Calu3 (cell line): ENCODE data around the gene ARHGDIG. TPM values are rescaled to one million over a fixed set of nuclear protein-coding genes. Genes with fewer than 3 reads are reported as not detected.

Source experiments
- BruUV-seq: library from RNA; stranded (reverse); fragments of 400-500 nt; replicated peaks from 2 replicates; lab custom pipeline; 2021; lab: Mats Ljungman, UMichigan
- CTCF ChIA-PET: fragments of 300-600 bp; sonication (Branson Sonifier 250); formaldehyde crosslinking; loops from one replicate; lab custom pipeline; 2022; ENCODE audit warnings: antibody characterized with exemption; lab: Charles Lee
- DNase-seq: peaks from one replicate; pipeline ENCODE4 v3.0.0; 2022
- H3K27ac Mint-ChIP-seq: one replicate; pipeline ENCODE4 v1.8.0; 2022; ENCODE audit warnings: mixed read lengths; ENCODE audit not compliant: unreplicated experiment
- H3K27me3 Mint-ChIP-seq: one replicate; pipeline ENCODE4 v1.8.0; 2022; ENCODE audit warnings: mixed read lengths; ENCODE audit not compliant: unreplicated experiment
- H3K36me3 Mint-ChIP-seq: one replicate; pipeline ENCODE4 v1.8.0; 2022; ENCODE audit warnings: mild to moderate bottlenecking, moderate library complexity, mixed read lengths; ENCODE audit not compliant: insufficient read depth, unreplicated experiment
- H3K4me1 Mint-ChIP-seq: one replicate; pipeline ENCODE4 v1.8.0; 2022; ENCODE audit warnings: mild to moderate bottlenecking, low read depth, mixed read lengths; ENCODE audit not compliant: unreplicated experiment
- H3K4me3 Mint-ChIP-seq: one replicate; pipeline ENCODE4 v1.8.0; 2022; ENCODE audit warnings: mild to moderate bottlenecking, low read depth, moderate library complexity, mixed read lengths; ENCODE audit not compliant: unreplicated experiment
- H3K9me3 Mint-ChIP-seq: one replicate; pipeline ENCODE4 v1.8.0; 2022; ENCODE audit warnings: low read depth, mixed read lengths; ENCODE audit not compliant: unreplicated experiment
- CTCF ChIP-seq: fragments of 200-600 bp; IDR thresholded peaks from one replicate; pipeline ENCODE4 v1.8.0; 2022; ENCODE audit warnings: antibody characterized with exemption; ENCODE audit not compliant: unreplicated experiment
- intact Hi-C: fragments of 100-400 bp; cut with micrococcal nuclease; formaldehyde crosslinking; loops from one replicate; pipeline ENCODE4 v1.10.0; 2022; ENCODE audit not compliant: unreplicated experiment
- total RNA-seq: library from RNA; stranded (reverse); gene quantifications from 2 replicates; pipeline ENCODE4 v1.2.3, GENCODE V29; 2022

Gene ARHGDIG
- total RNA-seq, 1 experiment from 2014 or later, result not detected

- no TSS peak for BruUV-seq
- Mint-ChIP-seq H3K27ac (no peak overlapping the region), H3K4me1 (peaks cover under 1% of the 10 kb centered on the region), H3K4me3 (no peak overlapping the region), H3K36me3 (peaks cover 58% of the 10 kb centered on the region), H3K27me3 (no peaks in the 10 kb centered on the region), H3K9me3 (no peaks in the 10 kb centered on the region)
- DNase-seq, result no peak
- TF ChIP-seq CTCF, result no peak
- intact Hi-C loops, result no loop called here
- CTCF ChIA-PET, result no interaction called here
These were observed 20.1 kb upstream of the ARHGDIG start for GRCh38 chr16:260326-260725.

- no peak overlapping the region for H3K27ac Mint-ChIP-seq
- no TSS peak for BruUV-seq
- H3K27me3 Mint-ChIP-seq, result no peaks in the 10 kb centered on the region
- no peaks in the 10 kb centered on the region for H3K9me3 Mint-ChIP-seq
- intact Hi-C loops, result no loop called here
- no peak for TF ChIP-seq CTCF
- DNase-seq, result no peak
- no peak overlapping the region for H3K4me3 Mint-ChIP-seq
- peaks cover 9% of the 10 kb centered on the region for H3K4me1 Mint-ChIP-seq
- CTCF ChIA-PET, result no interaction called here
- peaks cover 61% of the 10 kb centered on the region for H3K36me3 Mint-ChIP-seq
These were observed 19.2 kb upstream of the ARHGDIG start for GRCh38 chr16:261031-261691.

- DNase-seq, result no peak
- no peaks in the 10 kb centered on the region for H3K9me3 Mint-ChIP-seq
- no peak for TF ChIP-seq CTCF
- H3K36me3 Mint-ChIP-seq, result peaks cover 59% of the 10 kb centered on the region
- CTCF ChIA-PET, result no interaction called here
- H3K27me3 Mint-ChIP-seq, result no peaks in the 10 kb centered on the region
- H3K27ac Mint-ChIP-seq, result no peak overlapping the region
- peaks cover 12% of the 10 kb centered on the region for H3K4me1 Mint-ChIP-seq
- BruUV-seq, result no TSS peak
- intact Hi-C loops, result no loop called here
- no peak overlapping the region for H3K4me3 Mint-ChIP-seq
These were observed 18.2 kb upstream of the ARHGDIG start for GRCh38 chr16:262121-262745.

GRCh38 chr16:263182-263774 is 17.1 kb upstream of the ARHGDIG start:
- no peak overlapping the region for H3K27ac Mint-ChIP-seq
- no peak for DNase-seq
- no peaks in the 10 kb centered on the region for H3K27me3 Mint-ChIP-seq
- TF ChIP-seq CTCF, result no peak
- no peaks in the 10 kb centered on the region for H3K9me3 Mint-ChIP-seq
- CTCF ChIA-PET, result no interaction called here
- BruUV-seq, result no TSS peak
- intact Hi-C loops, result no loop called here
- H3K4me3 Mint-ChIP-seq, result no peak overlapping the region
- peaks cover 57% of the 10 kb centered on the region for H3K36me3 Mint-ChIP-seq
- peaks cover 19% of the 10 kb centered on the region for H3K4me1 Mint-ChIP-seq
